D341Med (cell line): Measurements from ENCODE around the gene BOK.

ENCODE experiments used
- DNase-seq: peaks from one replicate; pipeline ENCODE4 v3.0.0; 2012; ENCODE audit warnings: low spot score

The BOK gene

DNA sequence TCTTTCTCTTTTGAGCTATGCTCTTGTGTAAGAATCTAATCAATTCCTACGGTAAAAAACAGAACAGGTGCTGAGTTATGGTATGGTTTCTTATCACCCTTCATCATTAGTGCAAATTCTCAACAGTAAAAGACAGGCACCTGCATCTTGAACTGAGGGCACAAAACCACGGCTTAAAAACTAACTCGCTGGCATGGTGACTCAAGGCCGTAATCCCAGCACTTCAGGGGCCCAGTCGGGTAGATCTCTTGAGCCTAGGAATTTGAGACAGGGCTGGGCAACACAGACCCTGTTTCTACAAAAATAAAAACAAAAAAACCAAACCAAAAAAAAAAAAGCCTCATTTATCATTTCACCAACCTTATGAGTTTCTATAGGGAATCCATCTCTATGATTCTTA, 45.1 kb downstream of the BOK start:
- DNase-seq, result no peak

DNA sequence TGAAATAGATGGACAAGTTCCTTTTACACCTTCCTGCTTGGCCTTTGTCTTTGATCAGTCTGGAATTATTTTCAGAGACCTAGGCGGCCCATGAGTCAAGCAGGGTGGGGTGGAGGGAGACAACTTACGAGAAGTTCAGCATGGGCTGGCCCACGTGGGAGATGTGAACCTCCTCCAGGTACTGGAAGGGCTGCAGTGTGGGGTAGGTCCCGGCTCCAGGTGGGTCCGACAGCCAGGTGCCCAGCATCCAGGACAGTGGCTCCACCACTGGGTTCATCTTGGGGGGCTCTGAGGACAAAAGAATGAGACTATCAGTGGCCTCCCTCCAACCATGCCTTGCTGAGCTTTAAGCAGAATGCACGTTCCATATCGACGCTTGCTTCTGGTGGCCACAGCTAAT, 47.6 kb downstream of the BOK start:
- DNase-seq, result no peak

DNA sequence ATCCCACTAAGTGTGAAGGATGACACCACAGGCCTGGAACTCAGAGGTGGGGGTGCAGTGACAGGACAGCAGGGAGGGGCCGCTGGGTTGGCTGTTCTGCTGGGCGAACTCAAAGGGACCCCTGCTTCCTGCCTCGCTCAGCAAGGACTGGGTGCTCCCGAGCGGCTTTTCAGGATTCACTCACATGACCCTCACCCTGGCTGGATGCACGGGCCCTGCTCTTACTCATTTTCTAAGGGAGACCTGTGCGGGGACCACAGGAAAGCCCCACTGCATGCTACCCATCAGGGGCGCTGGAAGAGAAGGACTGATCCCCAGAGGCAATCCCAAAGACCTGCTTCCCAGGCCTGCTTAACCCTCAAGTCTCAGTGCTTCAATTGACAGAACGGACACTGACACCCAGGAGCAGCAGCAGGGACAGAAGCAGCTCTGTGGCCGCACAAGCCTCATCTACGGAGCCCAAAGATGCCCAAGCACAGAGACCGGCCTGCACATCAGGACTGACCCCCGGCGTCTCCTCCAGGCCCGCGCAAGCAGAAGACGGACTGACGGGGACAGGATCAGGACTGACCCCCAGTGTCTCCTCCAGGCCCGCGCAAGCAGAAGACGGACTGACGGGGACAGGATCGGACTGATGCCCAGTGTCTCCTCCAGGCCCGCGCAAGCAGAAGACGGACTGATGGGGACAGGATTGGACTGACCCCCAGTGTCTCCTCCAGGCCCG, 48.8 kb downstream of the BOK start:
- no peak for DNase-seq

DNA sequence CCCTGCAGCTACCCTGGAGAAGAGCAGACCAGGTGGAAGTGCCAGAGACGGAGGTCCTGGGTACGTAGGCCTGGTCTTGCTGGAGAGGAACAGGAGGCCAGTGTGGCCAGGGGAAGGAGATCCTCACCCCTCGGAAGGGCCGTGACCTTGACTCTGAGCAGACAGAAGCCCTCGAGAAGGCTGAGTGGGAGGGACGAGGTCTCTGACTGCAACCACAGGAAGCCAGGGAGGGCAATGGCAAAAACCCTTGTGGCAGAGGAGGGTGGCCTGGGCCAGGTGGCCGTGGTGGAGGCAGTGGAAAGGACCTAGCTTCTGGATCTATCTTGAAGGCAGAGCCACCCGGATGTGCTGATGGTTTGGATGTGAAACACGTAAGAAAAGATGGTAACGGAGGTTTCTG, 50.3 kb downstream of the BOK start:
- DNase-seq, result no peak

GRCh38 chr2:241609859-241610793, 51.6 kb downstream of the BOK start:
- no peak for DNase-seq

DNA sequence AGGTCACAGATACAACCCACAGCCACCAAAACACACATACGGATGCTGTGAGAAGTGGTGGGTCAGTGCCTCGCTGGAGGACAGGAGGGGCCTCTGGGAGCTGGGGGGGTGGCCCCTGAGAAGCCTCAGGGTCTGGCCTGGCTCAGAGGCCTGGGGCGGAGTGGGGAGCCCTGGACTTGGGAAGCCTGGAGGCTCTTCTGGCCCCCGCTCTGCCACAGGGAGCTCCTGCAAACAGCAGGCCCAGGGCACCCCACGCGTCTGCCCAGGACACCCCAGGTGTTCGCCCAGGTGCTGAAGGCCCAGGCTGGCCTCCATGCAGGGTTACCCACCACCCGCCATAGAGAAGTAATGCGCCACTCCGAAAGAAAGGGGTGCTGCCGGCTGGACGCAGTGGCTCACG, 52.5 kb downstream of the BOK start:
- no peak for DNase-seq

DNA sequence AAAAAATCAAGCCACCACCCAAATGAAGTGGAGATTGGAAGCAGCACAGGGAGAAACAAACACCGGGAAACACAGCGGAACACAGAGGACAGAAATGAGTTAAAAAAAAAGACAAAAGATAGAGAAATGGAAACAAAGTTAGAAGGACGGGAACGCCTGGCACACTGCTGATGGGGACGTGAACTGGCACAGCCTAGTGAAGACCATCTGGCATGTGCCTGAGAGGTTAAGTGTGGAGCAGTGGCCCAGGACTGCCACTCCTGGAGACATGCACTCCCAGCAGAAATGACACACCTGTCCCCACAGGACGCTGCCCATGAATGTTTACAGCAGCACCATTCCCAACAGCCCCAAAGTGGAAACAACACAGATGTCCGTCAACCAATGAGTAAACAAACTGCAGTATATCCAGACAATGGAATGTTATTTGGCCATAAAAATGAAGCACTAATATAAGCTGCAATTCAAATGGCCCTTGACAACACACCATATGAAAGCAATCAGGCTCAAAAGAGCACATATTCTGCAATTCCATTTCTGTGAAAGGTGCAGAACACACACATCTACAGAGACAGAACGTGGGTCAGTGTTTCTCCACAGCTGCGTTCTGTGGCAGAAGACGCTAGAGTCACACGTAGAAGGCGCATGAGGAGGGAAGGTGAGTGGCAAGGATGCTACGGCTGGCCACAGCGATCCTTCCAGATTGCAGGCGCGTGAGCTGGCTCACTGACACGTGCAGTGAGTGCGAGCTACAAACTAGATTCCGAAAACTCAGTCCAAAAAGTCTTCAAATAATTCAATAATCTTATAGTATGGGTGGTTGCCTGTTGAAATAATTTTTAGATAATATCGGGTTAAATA, 53.8 kb downstream of the BOK start:
- no peak for DNase-seq

GRCh38 chr2:241613017-241613780, 54.7 kb downstream of the BOK start:
- no peak for DNase-seq

DNA sequence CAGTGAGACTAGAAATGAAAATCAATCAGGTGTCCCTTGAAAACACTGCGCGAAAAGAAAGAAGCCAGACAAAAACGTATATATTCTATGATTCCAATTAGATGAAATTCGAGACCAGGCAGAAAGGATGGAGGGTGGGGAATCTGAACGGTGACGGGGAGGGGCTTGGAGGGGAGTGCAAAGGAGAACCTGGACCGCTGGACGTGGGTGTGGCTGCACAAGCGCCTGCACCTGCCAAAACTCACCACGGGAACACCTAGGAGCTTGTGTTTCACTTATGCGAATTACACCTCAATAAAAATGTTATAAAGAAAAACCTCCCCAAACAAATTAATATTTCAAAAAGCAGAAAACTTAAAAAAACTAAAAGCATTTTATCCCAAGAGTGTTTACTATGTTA, 56.5 kb downstream of the BOK start:
- no peak for DNase-seq

- no peak for DNase-seq
Observed at GRCh38 chr2:241615522-241616052, 57.0 kb downstream of the BOK start.

DNA sequence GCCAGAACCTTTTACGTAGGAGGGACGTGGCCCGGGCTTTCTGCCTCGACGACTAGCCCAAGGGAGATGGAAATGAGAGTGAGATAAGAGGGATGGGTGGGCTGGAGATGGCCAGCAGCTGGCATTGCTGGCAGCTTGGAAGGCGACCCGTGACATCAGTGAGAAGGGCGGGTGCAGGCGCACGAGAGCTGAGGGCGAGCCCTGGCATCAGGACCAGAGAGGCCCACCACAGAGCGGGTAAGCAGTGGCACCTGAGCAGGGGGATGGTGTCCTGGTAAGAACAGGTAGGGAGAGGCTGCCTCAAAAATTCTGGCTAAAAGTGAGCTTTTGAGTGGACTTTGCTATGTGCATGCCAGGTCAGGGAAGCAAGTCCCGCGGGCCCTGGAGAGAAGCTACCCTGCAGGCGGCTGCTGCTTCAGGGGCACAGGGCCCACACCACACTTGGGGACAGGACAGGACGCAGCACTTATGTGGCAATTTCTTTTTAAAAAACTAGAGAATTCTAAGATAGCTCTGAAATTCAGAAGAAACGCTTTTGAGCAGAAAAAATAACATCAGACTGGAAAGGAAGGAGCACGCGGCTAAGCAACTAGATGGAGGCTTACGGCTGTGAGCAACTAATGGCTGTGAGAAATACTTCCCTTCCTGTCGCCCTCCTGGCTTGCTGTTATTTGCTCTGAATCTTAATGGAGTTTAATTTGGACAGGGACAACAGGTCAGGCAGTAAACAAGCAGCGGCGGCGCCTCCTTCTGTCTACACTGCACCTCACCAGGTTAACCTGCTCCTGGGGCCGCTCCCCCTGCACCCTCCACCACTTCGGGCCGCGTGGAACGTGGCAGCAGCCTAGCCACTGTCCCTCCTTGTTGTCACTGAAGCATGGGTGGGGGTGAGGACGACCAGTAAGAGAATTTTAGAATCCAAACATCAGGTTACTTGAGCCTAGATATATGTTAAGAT, 57.9 kb downstream of the BOK start:
- DNase-seq, result no peak

DNA sequence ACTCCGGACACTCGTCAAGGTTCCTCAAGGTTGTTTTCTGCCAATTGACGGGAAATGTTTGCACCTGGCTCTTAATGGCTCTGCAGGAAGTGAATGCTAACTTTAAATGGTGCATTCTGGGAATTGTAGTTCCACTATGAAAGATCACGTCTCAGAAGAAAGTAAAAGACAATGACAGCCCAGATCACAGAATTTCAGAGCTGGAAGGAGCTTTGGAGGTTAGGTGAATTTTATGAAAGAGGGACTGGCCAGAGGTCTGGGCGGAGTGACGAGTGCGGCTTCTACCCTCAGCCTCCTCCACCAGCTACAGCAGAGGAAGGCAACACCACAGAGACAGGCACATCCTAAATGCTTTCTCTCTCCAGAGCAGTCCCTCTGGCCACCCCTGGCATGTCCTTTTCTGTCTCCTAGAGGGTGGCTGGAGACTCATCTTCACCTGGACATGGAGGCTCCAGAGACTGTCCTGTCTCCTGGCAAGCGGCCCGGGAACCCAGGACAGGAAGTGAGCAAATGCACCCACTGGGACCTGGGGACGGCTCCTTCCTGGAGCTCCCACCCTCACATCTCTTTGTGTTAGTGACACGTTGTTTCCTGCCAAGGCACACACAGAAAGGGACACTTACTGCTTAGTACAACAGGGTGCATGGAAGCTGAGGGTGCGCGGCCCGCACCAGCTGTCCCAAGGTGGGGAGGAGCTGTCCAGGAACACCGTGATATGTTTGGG, 59.0 kb downstream of the BOK start:
- no peak for DNase-seq

DNA sequence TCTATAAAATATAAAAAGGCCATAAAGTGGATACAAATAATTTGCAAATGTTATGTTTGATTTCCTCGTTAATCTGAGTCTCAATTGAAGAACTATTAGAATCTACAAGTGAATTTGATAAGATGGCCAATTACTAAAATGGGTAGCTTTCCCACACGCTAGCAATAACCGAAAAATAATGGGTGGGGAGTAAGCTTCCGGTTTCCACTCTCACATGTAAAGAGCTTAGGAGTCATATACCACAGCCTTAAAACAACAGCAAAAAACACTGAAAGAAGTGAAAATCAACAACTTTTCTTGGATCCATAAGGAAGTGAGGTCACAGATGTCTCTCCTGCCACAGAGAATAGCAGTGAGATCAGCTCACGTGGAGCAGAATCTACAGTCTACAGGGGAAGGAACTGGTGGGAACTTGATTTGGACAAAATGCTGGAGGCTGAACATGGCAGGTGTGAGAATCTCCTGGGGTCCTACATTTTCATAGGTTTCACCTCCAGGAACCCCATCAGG, 59.8 kb downstream of the BOK start:
- DNase-seq, result no peak

- no peak for DNase-seq
Observed at GRCh38 chr2:241618829-241619228, 60.3 kb downstream of the BOK start.

DNA sequence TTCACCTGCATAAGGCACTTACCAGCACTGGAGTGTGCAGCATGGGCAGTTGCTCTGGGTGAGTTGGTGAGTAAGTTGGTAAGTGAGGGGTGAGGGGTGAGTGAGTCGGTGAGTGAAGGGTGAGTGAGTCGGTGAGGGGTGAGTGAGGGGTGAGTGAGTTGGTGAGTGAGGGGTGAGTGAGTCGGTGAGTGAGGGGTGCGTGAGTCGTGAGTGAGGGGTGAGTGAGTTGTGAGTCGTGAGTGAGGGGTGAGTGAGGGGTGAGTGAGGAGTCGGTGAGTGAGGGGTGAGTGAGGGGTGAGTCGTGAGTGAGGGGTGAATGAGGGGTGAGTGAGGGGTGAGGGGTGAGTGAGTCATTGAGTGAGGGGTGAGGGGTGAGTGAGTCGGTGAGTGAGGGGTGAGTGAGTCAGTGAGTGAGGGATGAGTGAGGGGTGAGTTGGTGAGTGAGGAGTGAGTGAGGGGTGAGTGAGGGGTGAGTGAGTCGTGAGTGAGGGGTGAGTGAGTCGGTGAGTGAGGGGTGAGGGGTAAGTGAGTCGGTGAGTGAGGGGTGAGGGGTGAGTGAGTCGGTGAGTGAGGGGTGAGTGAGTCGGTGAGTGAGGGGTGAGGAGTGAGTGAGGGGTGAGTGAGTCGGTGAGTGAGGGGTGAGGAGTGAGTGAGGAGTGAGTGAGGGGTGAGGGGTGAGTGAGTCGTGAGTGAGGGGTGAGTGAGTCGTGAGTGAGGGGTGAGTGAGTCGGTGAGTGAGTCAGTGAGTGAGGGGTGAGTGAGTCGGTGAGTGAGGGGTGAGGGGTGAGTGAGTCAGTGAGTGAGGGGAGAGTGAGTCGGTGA, 61.3 kb downstream of the BOK start:
- no peak for DNase-seq

GRCh38 chr2:241620419-241620769, 61.8 kb downstream of the BOK start:
- no peak for DNase-seq
